ENCODE measurements around the gene RRP36.
A peak's percentile ranks its signal among the peaks of the same experiment; 100 is the strongest.

Gene RRP36

GRCh38 chr6:43020847-43021246, 576 bp upstream of the RRP36 start:
- H3K4me3 ChIP-seq (replicated peaks; ENCODE audit: insufficient read depth, low read length), result peak overlapping the region; percentile 79
- peak overlapping the region; percentile 85 for H3K27ac ChIP-seq (replicated peaks)
- no peak for DNase-seq (ENCODE audit: low read depth in 1 of 2, low spot score in 1 of 2)

GRCh38 chr6:43024436-43024835, 3.0 kb downstream of the RRP36 start:
- H3K4me3 ChIP-seq (replicated peaks; ENCODE audit: insufficient read depth, low read length), result no peak overlapping the region
- TF ChIP-seq CTCF (IDR thresholded peaks at IDR 0.05; ENCODE audit: insufficient read depth, low read length), result no peak
- no peak for TF ChIP-seq POLR2AphosphoS5 (IDR thresholded peaks at IDR 0.05; ENCODE audit: low read depth)
- no peak for TF ChIP-seq GABPA (IDR thresholded peaks at IDR 0.05; ENCODE audit: low read depth)
- DNase-seq (ENCODE audit: low read depth in 1 of 2, low spot score in 1 of 2), result no peak
- no peak overlapping the region for H3K27ac ChIP-seq (replicated peaks)
- H3K27me3 ChIP-seq (ENCODE audit: insufficient read depth, poor library complexity, severe bottlenecking), result no peaks in the 10 kb centered on the region

More at GRCh38 chr6:43020847-43021246, 576 bp upstream of the RRP36 start:
- no peaks in the 10 kb centered on the region for H3K27me3 ChIP-seq (ENCODE audit: insufficient read depth, poor library complexity, severe bottlenecking)
- no peak for TF ChIP-seq SPI1 (IDR thresholded peaks at IDR 0.05; ENCODE audit: borderline replicate concordance, low read depth)
- TF ChIP-seq CTCF (IDR thresholded peaks at IDR 0.05; ENCODE audit: insufficient read depth, low read length), result no peak
- TF ChIP-seq REST (IDR thresholded peaks at IDR 0.05; ENCODE audit: insufficient replicate concordance, low read depth), result no peak

- Histone ChIP-seq H3K4me3 (replicated peaks; ENCODE audit: insufficient read depth, low read length) (no peak overlapping the region), H3K27me3 (ENCODE audit: insufficient read depth, poor library complexity, severe bottlenecking) (no peaks in the 10 kb centered on the region), H3K27ac (replicated peaks) (no peak overlapping the region)
- no peak for TF ChIP-seq GABPA (IDR thresholded peaks at IDR 0.05; ENCODE audit: low read depth)
- TF ChIP-seq CTCF (IDR thresholded peaks at IDR 0.05; ENCODE audit: insufficient read depth, low read length), result no peak
- no peak for TF ChIP-seq POLR2AphosphoS5 (IDR thresholded peaks at IDR 0.05; ENCODE audit: low read depth)
- TF ChIP-seq SPI1 (IDR thresholded peaks at IDR 0.05; ENCODE audit: borderline replicate concordance, low read depth), result no peak
- no peak for TF ChIP-seq REST (IDR thresholded peaks at IDR 0.05; ENCODE audit: insufficient replicate concordance, low read depth)
- no peak for DNase-seq (ENCODE audit: low read depth in 1 of 2, low spot score in 1 of 2)
Observed at GRCh38 chr6:43026365-43026764, 4.9 kb downstream of the RRP36 start.

GRCh38 chr6:43029120-43029519, 7.7 kb downstream of the RRP36 start:
- TF ChIP-seq REST (IDR thresholded peaks at IDR 0.05; ENCODE audit: insufficient replicate concordance, low read depth) (no peak), SPI1 (IDR thresholded peaks at IDR 0.05; ENCODE audit: borderline replicate concordance, low read depth) (no peak), POLR2AphosphoS5 (IDR thresholded peaks at IDR 0.05; ENCODE audit: low read depth) (no peak), GABPA (IDR thresholded peaks at IDR 0.05; ENCODE audit: low read depth) (no peak), CTCF (IDR thresholded peaks at IDR 0.05; ENCODE audit: insufficient read depth, low read length) (no peak)
- no peak for DNase-seq (ENCODE audit: low read depth in 1 of 2, low spot score in 1 of 2)
- H3K27ac ChIP-seq (replicated peaks), result no peak overlapping the region
- no peak overlapping the region for H3K4me3 ChIP-seq (replicated peaks; ENCODE audit: insufficient read depth, low read length)
- no peaks in the 10 kb centered on the region for H3K27me3 ChIP-seq (ENCODE audit: insufficient read depth, poor library complexity, severe bottlenecking)

All from HL-60 (cell line).